Glutamatergic neuron (in vitro differentiated cells): ENCODE data around the gene SLC47A2. TPM values are rescaled to one million over a fixed set of nuclear protein-coding genes. Genes with fewer than 3 reads are reported as not detected.

Experiments used
- DNase-seq: peaks from one replicate; pipeline ENCODE4 v3.0.0; 2022
- H3K27ac Mint-ChIP-seq: one replicate; pipeline ENCODE4 v1.8.0; 2020; ENCODE audit warnings: mild to moderate bottlenecking, mixed read lengths, inconsistent platforms; ENCODE audit not compliant: unreplicated experiment
- H3K27me3 Mint-ChIP-seq: one replicate; pipeline ENCODE4 v1.8.0; 2020; ENCODE audit warnings: mild to moderate bottlenecking, moderate library complexity, mixed read lengths, inconsistent platforms; ENCODE audit not compliant: unreplicated experiment
- H3K36me3 Mint-ChIP-seq: one replicate; pipeline ENCODE4 v1.8.0; 2020; ENCODE audit warnings: mild to moderate bottlenecking, mixed read lengths, inconsistent platforms; ENCODE audit not compliant: unreplicated experiment
- H3K4me1 Mint-ChIP-seq: one replicate; pipeline ENCODE4 v1.8.0; 2020; ENCODE audit warnings: mild to moderate bottlenecking, low read depth, mixed read lengths, inconsistent platforms; ENCODE audit not compliant: unreplicated experiment
- H3K4me3 Mint-ChIP-seq: one replicate; pipeline ENCODE4 v1.8.0; 2020; ENCODE audit warnings: mild to moderate bottlenecking, mixed read lengths, inconsistent platforms; ENCODE audit not compliant: unreplicated experiment
- H3K9me3 Mint-ChIP-seq: one replicate; pipeline ENCODE4 v1.8.0; 2020; ENCODE audit warnings: mild to moderate bottlenecking, moderate library complexity, mixed read lengths, inconsistent platforms; ENCODE audit not compliant: unreplicated experiment
- CTCF ChIP-seq: fragments of 200-600 bp; sonication (generic); IDR thresholded peaks from one replicate; pipeline ENCODE4 v1.5.0; 2021; ENCODE audit not compliant: partially characterized antibody, unreplicated experiment
- total RNA-seq: library from RNA; stranded (reverse); fragmentation: NEBNext Ultra II Directional; extraction: Animal tissue kit (Norgen Biotek cat#: 25700); gene quantifications from one replicate; pipeline ENCODE4 v1.2.1, GENCODE V29; 2021; ENCODE audit not compliant: unreplicated experiment

The SLC47A2 gene
- total RNA-seq, 1 donor from 2014 or later, result not detected

GRCh38 chr17:19649274-19649541 lies 67.2 kb downstream of the SLC47A2 start:
- peak overlapping the region; percentile 94 for H3K4me3 Mint-ChIP-seq
- DNase-seq, result no peak
- peaks cover 8% of the 10 kb centered on the region for H3K36me3 Mint-ChIP-seq
- peaks cover 11% of the 10 kb centered on the region for H3K27me3 Mint-ChIP-seq
- H3K9me3 Mint-ChIP-seq, result peaks cover 17% of the 10 kb centered on the region
- peak overlapping the region; percentile 85 for H3K27ac Mint-ChIP-seq
- TF ChIP-seq CTCF, result no peak
- H3K4me1 Mint-ChIP-seq, result peaks cover 12% of the 10 kb centered on the region

GRCh38 chr17:19648475-19649273 lies 67.7 kb downstream of the SLC47A2 start, which contains the start of gene ALDH3A2:
TSS of gene ALDH3A2 (plus strand) at chr17:19648751. CDS start at chr17:19648972, 221 bp downstream.
- H3K4me3 Mint-ChIP-seq, result peak within 1 kb of the TSS; percentile 94
- H3K9me3 Mint-ChIP-seq, result peaks cover 17% of the 10 kb centered on the region
- H3K27ac Mint-ChIP-seq, result peak within 1 kb of the TSS; percentile 85
- H3K36me3 Mint-ChIP-seq, result peaks cover 4% of the 10 kb centered on the region
- peaks cover 11% of the 10 kb centered on the region for H3K27me3 Mint-ChIP-seq
- peak; percentile 97 for DNase-seq
- H3K4me1 Mint-ChIP-seq, result peaks cover 12% of the 10 kb centered on the region
- TF ChIP-seq CTCF, result no peak

GRCh38 chr17:19647697-19648474 lies 68.5 kb downstream of the SLC47A2 start:
- H3K4me3 Mint-ChIP-seq, result peak overlapping the region; percentile 94
- H3K36me3 Mint-ChIP-seq, result no peaks in the 10 kb centered on the region
- peak; percentile 51 for DNase-seq
- peaks cover 12% of the 10 kb centered on the region for H3K4me1 Mint-ChIP-seq
- peaks cover 17% of the 10 kb centered on the region for H3K9me3 Mint-ChIP-seq
- H3K27me3 Mint-ChIP-seq, result peaks cover 11% of the 10 kb centered on the region
- peak overlapping the region; percentile 83 for H3K27ac Mint-ChIP-seq
- no peak for TF ChIP-seq CTCF

GRCh38 chr17:19646788-19647696 lies 69.3 kb downstream of the SLC47A2 start:
- no peak for TF ChIP-seq CTCF
- H3K27me3 Mint-ChIP-seq, result peaks cover 11% of the 10 kb centered on the region
- peaks cover 16% of the 10 kb centered on the region for H3K9me3 Mint-ChIP-seq
- no peaks in the 10 kb centered on the region for H3K36me3 Mint-ChIP-seq
- H3K4me1 Mint-ChIP-seq, result peaks cover 12% of the 10 kb centered on the region
- DNase-seq, result no peak
- peak overlapping the region; percentile 83 for H3K27ac Mint-ChIP-seq
- peak overlapping the region; percentile 94 for H3K4me3 Mint-ChIP-seq
